K562 (cell line): Measurements from ENCODE around the gene RECK. TPM values are rescaled to one million over a fixed set of nuclear protein-coding genes. Genes with fewer than 3 reads are reported as not detected.

Experiments
- HBP1 ChIP-seq: fragments of 450-650 bp; formaldehyde crosslinking; IDR thresholded peaks from 2 replicates; pipeline ENCODE4 v1.4.0; 2022; ENCODE audit warnings: missing genetic modification characterization
- HNRNPH1 ChIP-seq: fragments of 200-400 bp; formaldehyde crosslinking; optimal IDR thresholded peaks from 2 replicates; pipeline ENCODE3; 2017; ENCODE audit warnings: low read depth, mild to moderate bottlenecking, low read length, moderate library complexity
- HOMEZ ChIP-seq: fragments of 250-450 bp; sonication (Bioruptor Pico); IDR thresholded peaks from 2 replicates; pipeline ENCODE4 v1.4.0; 2020; ENCODE audit warnings: mild to moderate bottlenecking, moderate library complexity
- JUND ChIP-seq, 2 experiments: IDR thresholded peaks; 2 replicates in 1 of 2; 3 replicates in 1 of 2; pipeline ENCODE4 v1.6.1; 2011; ENCODE audit warnings: borderline replicate concordance in 2 of 2, low read depth in 2 of 2, low read length in 2 of 2, improper control_type of control experiment in 1 of 2, missing biosample characterization in 1 of 2, missing genetic modification characterization in 1 of 2, missing genetic modification reagents in 1 of 2
- L3MBTL2 ChIP-seq: fragments of 450-650 bp; IDR thresholded peaks from 2 replicates; pipeline ENCODE4 v1.6.1; 2016; ENCODE audit warnings: mild to moderate bottlenecking, moderate library complexity
- MCM7 ChIP-seq, 2 experiments: fragments of 450-650 bp; IDR thresholded peaks; 2 replicates each; pipeline ENCODE4 v1.6.1; 2016 to 2018
- MTA3 ChIP-seq: fragments of 450-650 bp; formaldehyde crosslinking; IDR thresholded peaks from 2 replicates; pipeline ENCODE4 v1.6.1; 2017; ENCODE audit warnings: mild to moderate bottlenecking, borderline replicate concordance
- PTTG1 ChIP-seq: fragments of 450-650 bp; IDR thresholded peaks from 2 replicates; pipeline ENCODE4 v1.6.1; 2016; ENCODE audit warnings: low read depth, mild to moderate bottlenecking, missing genetic modification characterization, missing compliant biosample characterization
- PYGO2 ChIP-seq: fragments of 450-650 bp; IDR thresholded peaks from 2 replicates; pipeline ENCODE4 v1.6.1; 2016; ENCODE audit warnings: mild to moderate bottlenecking, missing genetic modification characterization, moderate library complexity, missing compliant biosample characterization
- RBFOX2 ChIP-seq: fragments of 200-400 bp; formaldehyde crosslinking; IDR thresholded peaks from 2 replicates; pipeline ENCODE4 v1.6.1; 2017; ENCODE audit warnings: low read depth, mild to moderate bottlenecking, low read length, moderate library complexity
- THRAP3 ChIP-seq: fragments of 450-650 bp; IDR thresholded peaks from 2 replicates; pipeline ENCODE4 v1.6.1; 2016; ENCODE audit warnings: mild to moderate bottlenecking, inconsistent platforms, borderline replicate concordance
- ZBTB7A ChIP-seq: IDR thresholded peaks from 2 replicates; pipeline ENCODE4 v1.6.1; 2011; ENCODE audit warnings: low read depth, mild to moderate bottlenecking, low read length, moderate library complexity, borderline replicate concordance; ENCODE audit not compliant: control insufficient read depth
- ZNF165 ChIP-seq: fragments of 250-450 bp; sonication (Bioruptor Pico); IDR thresholded peaks from 2 replicates; pipeline ENCODE4 v1.4.0; 2020; ENCODE audit warnings: borderline replicate concordance
- ZNF311 ChIP-seq: fragments of 250-450 bp; sonication (Bioruptor Pico); IDR thresholded peaks from 2 replicates; pipeline ENCODE4 v1.4.0; 2020; ENCODE audit warnings: mild to moderate bottlenecking, moderate library complexity
- ZNF592 ChIP-seq: fragments of 450-650 bp; IDR thresholded peaks from 2 replicates; pipeline ENCODE4 v1.6.1; 2017; ENCODE audit warnings: antibody characterized with exemption, mild to moderate bottlenecking
- polyA plus RNA-seq, 8 experiments: library from polyadenylated mRNA; depleted of rRNA in 4 of 8; stranded (reverse) in 5 of 8; unstranded in 3 of 8; fragments of >200 nt; fragmentation: Nextera tagmentation in 2 of 8; fragmentation: Illumina TruSeq in 1 of 8; extraction: Ambion mirVana in 2 of 8; extraction: Trizol in 1 of 8; gene quantifications; 2 replicates each; pipeline versions ENCODE4 v1.2.1 to v1.2.3, GENCODE V29; 2011 to 2014; ENCODE audit warnings: inconsistent platforms in 1 of 8, missing spikeins in 1 of 8
- total RNA-seq, 7 experiments: library from RNA; depleted of rRNA in 6 of 7; stranded (reverse); fragments of >200 nt in 6 of 7; fragmentation: Illumina TruSeq in 2 of 7; extraction: Trizol in 2 of 7; gene quantifications; 2 replicates each; pipeline versions ENCODE4 v1.2.1 to v1.2.3, GENCODE V29; 2011 to 2021; ENCODE audit warnings: low replicate concordance in 1 of 7

The RECK gene
- total and polyA plus RNA-seq, 9 of the 15 experiments (the other 6 are each of a cell fraction or from before 2014, with no cell fraction given) = 0.04 to 0.36 (median 0.16) TPM

GRCh38 chr9:36036780-36037548, at the start of gene RECK (continued):
- TF ChIP-seq ZNF165 (CRISPR knock-in tag) = no peak
- no peak for TF ChIP-seq MCM7 (IDR thresholded peaks at IDR 0.05)
- no peak for TF ChIP-seq MTA3
- TF ChIP-seq PYGO2 (tag) = no peak
- TF ChIP-seq HNRNPH1 = no peak
- no peak for TF ChIP-seq L3MBTL2
- peak; percentile 88; the same call in 1 of the 2 replicates for TF ChIP-seq ZBTB7A
- TF ChIP-seq PTTG1 = no peak
- TF ChIP-seq JUND (IDR thresholded peaks at IDR 0.05; ENCODE audit: borderline replicate concordance, low read depth, low read length) = no peak
- TF ChIP-seq JUND (tag; IDR thresholded peaks at IDR 0.05; ENCODE audit: borderline replicate concordance, low read depth, low read length) = no peak
- TF ChIP-seq ZNF311 (CRISPR knock-in tag) = no peak
- no peak for TF ChIP-seq HOMEZ
- no peak for TF ChIP-seq THRAP3
- TF ChIP-seq HBP1 = no peak
- TF ChIP-seq RBFOX2 = 0 out of 2 replicates have a peak, but pooled peaks have one; percentile 39
- TF ChIP-seq ZNF592 = no peak
